ENCODE data around the gene SOSTDC1. TPM values are rescaled to one million over a fixed set of nuclear protein-coding genes. Genes with fewer than 3 reads are reported as not detected.
"Not testable (repeated sequence)": the region's sequence is repeated elsewhere in the genome, so short reads cannot be mapped to it uniquely, and the experiment has no call there.

The SOSTDC1 gene
- total RNA-seq (not detected), polyA plus RNA-seq (not detected)
- long read RNA-seq, donor 1, result 0 reads
- long read RNA-seq, donor 2, partial matches to known transcripts, result 1 of 1 reads
- long read RNA-seq, donor 2, other reads (novel, unspliced or antisense), result 0 of 1 reads

GRCh38 chr7:16465469-16466361 is at the start of gene SOSTDC1:
Gene SOSTDC1 (minus strand): TSS chr7:16465738. CDS start chr7:16465668, 70 bp downstream.
- Histone ChIP-seq H3K9me3 (ENCODE audit: control insufficient read depth, low read length) (no peaks in the 10 kb centered on the region), H3K4me1 (ENCODE audit: control insufficient read depth in 1 of 2, insufficient read depth in 2 of 2, low read length in 2 of 2) (peaks cover 0 to 3% of the 10 kb centered on the region in 2 donors), H3K4me3 (ENCODE audit: low read length in 2 of 2) (no peak within 1 kb of the TSS), H3K27me3 (ENCODE audit: control insufficient read depth in 1 of 2, insufficient read depth in 2 of 2, low read length in 1 of 2) (no peaks in the 10 kb centered on the region), H3K36me3 (ENCODE audit: control insufficient read depth in 1 of 2, insufficient read depth in 2 of 2, low read length in 1 of 2) (no peaks in the 10 kb centered on the region), H3K27ac (ENCODE audit: low read depth in 1 of 2, low read length in 2 of 2) (no peak within 1 kb of the TSS)
- ATAC-seq (ENCODE audit: low FRiP score) (no peak), DNase-seq (no peak)
- intact Hi-C loops (cut with DNase I), result no loop called here
- 3% methylated on average over 10 of the region's 10 CpGs for WGBS, 2 donors

- no peaks in the 10 kb centered on the region for H3K36me3 ChIP-seq (ENCODE audit: control insufficient read depth in 1 of 2, insufficient read depth in 2 of 2, low read length in 1 of 2)
- ATAC-seq (ENCODE audit: low FRiP score), result no peak
Measured at GRCh38 chr7:16514729-16515128, 49.2 kb upstream of the SOSTDC1 start.

DNA sequence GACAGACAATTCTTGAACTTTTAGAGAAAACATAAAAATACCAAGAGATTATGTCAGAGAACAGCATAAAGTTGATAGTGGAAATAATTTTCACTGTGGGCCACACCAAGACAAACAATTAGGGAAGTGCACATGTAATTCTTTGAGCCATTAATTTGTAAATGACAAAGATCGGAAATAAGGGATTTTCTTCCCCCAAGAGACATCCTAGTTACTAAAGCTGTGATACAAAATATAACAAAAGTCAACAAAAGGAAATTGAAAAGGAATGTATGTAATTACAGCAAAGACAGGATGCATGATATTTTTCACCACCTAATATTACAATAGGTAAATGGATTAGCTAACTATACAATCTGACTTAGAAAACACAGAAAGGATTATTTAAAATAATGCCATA is 48.7 kb upstream of the SOSTDC1 start:
- Histone ChIP-seq H3K9me3 (ENCODE audit: control insufficient read depth, low read length) (no peaks in the 10 kb centered on the region), H3K4me1 (ENCODE audit: control insufficient read depth in 1 of 2, insufficient read depth in 2 of 2, low read length in 2 of 2) (no peaks in the 10 kb centered on the region), H3K27ac (ENCODE audit: low read depth in 1 of 2, low read length in 2 of 2) (no peak overlapping the region), H3K27me3 (ENCODE audit: control insufficient read depth in 1 of 2, insufficient read depth in 2 of 2, low read length in 1 of 2) (no peaks in the 10 kb centered on the region), H3K36me3 (ENCODE audit: control insufficient read depth in 1 of 2, insufficient read depth in 2 of 2, low read length in 1 of 2) (no peaks in the 10 kb centered on the region), H3K4me3 (ENCODE audit: low read length in 2 of 2) (no peak overlapping the region)
- intact Hi-C loops (cut with DNase I), result no loop called here
- DNase-seq, result no peak
- ATAC-seq (ENCODE audit: low FRiP score), result no peak
- WGBS, 2 donors, result 78 to 84% methylated on average over 1 of the region's 1 CpG

More at GRCh38 chr7:16514729-16515128, 49.2 kb upstream of the SOSTDC1 start:
- H3K9me3 ChIP-seq (ENCODE audit: control insufficient read depth, low read length), result no peaks in the 10 kb centered on the region
- no peak overlapping the region for H3K27ac ChIP-seq (ENCODE audit: low read depth in 1 of 2, low read length in 2 of 2)
- no peak overlapping the region for H3K4me3 ChIP-seq (ENCODE audit: low read length in 2 of 2)
- no peak for DNase-seq
- no peaks in the 10 kb centered on the region for H3K4me1 ChIP-seq (ENCODE audit: control insufficient read depth in 1 of 2, insufficient read depth in 2 of 2, low read length in 2 of 2)
- intact Hi-C loops (cut with DNase I), result no loop called here
- H3K27me3 ChIP-seq (ENCODE audit: control insufficient read depth in 1 of 2, insufficient read depth in 2 of 2, low read length in 1 of 2), result no peaks in the 10 kb centered on the region

- DNase-seq (no peak), ATAC-seq (ENCODE audit: low FRiP score) (no peak)
- Histone ChIP-seq H3K27ac (ENCODE audit: low read depth in 1 of 2, low read length in 2 of 2) (no peak overlapping the region), H3K9me3 (ENCODE audit: control insufficient read depth, low read length) (no peaks in the 10 kb centered on the region), H3K27me3 (ENCODE audit: control insufficient read depth in 1 of 2, insufficient read depth in 2 of 2, low read length in 1 of 2) (no peaks in the 10 kb centered on the region), H3K4me3 (ENCODE audit: low read length in 2 of 2) (no peak overlapping the region), H3K36me3 (ENCODE audit: control insufficient read depth in 1 of 2, insufficient read depth in 2 of 2, low read length in 1 of 2) (no peaks in the 10 kb centered on the region), H3K4me1 (ENCODE audit: control insufficient read depth in 1 of 2, insufficient read depth in 2 of 2, low read length in 2 of 2) (no peaks in the 10 kb centered on the region)
- intact Hi-C loops (cut with DNase I), result no loop called here
- 89 to 96% methylated on average over 7 of the region's 7 CpGs for WGBS, 2 donors
Measured at GRCh38 chr7:16512097-16512496, 46.6 kb upstream of the SOSTDC1 start.

- Histone ChIP-seq H3K27ac (ENCODE audit: low read depth in 1 of 2, low read length in 2 of 2) (no peak overlapping the region), H3K36me3 (ENCODE audit: control insufficient read depth in 1 of 2, insufficient read depth in 2 of 2, low read length in 1 of 2) (no peaks in the 10 kb centered on the region), H3K9me3 (ENCODE audit: control insufficient read depth, low read length) (no peaks in the 10 kb centered on the region), H3K4me1 (ENCODE audit: control insufficient read depth in 1 of 2, insufficient read depth in 2 of 2, low read length in 2 of 2) (no peaks in the 10 kb centered on the region), H3K4me3 (ENCODE audit: low read length in 2 of 2) (no peak overlapping the region), H3K27me3 (ENCODE audit: control insufficient read depth in 1 of 2, insufficient read depth in 2 of 2, low read length in 1 of 2) (no peaks in the 10 kb centered on the region)
- intact Hi-C loops (cut with DNase I), result no loop called here
- DNase-seq (no peak), ATAC-seq (ENCODE audit: low FRiP score) (no peak)
- 86 to 87% methylated on average over 5 of the region's 5 CpGs for WGBS, 2 donors
Measured at GRCh38 chr7:16511314-16511713, 45.8 kb upstream of the SOSTDC1 start.

DNA sequence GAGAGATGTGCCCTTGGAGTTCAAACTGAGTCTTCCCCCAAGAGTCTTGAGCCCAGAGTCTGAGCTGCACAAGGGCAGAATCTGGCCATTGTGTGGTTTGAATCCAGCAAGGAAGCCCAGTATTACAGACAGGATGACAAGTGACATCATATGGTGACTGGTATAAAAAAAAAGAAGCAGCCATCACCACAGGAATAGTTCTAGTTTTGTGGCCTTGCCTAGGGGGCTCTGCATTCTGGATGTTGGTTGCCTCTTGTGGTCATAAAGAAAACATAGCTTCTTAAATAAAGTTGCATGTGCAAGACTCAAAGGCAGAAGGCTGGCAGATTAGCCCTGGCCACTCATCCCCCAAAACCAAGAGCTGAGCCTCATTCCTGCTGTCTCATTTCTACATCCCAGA is 44.3 kb upstream of the SOSTDC1 start:
- no peak for ATAC-seq (ENCODE audit: low FRiP score)
- Histone ChIP-seq H3K9me3 (ENCODE audit: control insufficient read depth, low read length) (no peaks in the 10 kb centered on the region), H3K27me3 (ENCODE audit: control insufficient read depth in 1 of 2, insufficient read depth in 2 of 2, low read length in 1 of 2) (no peaks in the 10 kb centered on the region), H3K36me3 (ENCODE audit: control insufficient read depth in 1 of 2, insufficient read depth in 2 of 2, low read length in 1 of 2) (no peaks in the 10 kb centered on the region), H3K4me3 (ENCODE audit: low read length in 2 of 2) (no peak overlapping the region), H3K27ac (ENCODE audit: low read depth in 1 of 2, low read length in 2 of 2) (no peak overlapping the region), H3K4me1 (ENCODE audit: control insufficient read depth in 1 of 2, insufficient read depth in 2 of 2, low read length in 2 of 2) (no peaks in the 10 kb centered on the region)
- intact Hi-C loops (cut with DNase I), result no loop called here
- no peak for DNase-seq

GRCh38 chr7:16506422-16506821 is 40.9 kb upstream of the SOSTDC1 start:
- WGBS, 2 donors, result 83 to 97% methylated on average over 5 of the region's 5 CpGs
- intact Hi-C loops (cut with DNase I); H3K4me1 ChIP-seq (ENCODE audit: control insufficient read depth in 1 of 2, insufficient read depth in 2 of 2, low read length in 2 of 2); DNase-seq; H3K27me3 ChIP-seq (ENCODE audit: control insufficient read depth in 1 of 2, insufficient read depth in 2 of 2, low read length in 1 of 2); ATAC-seq (ENCODE audit: low FRiP score); H3K4me3 ChIP-seq (ENCODE audit: low read length in 2 of 2); H3K9me3 ChIP-seq (ENCODE audit: control insufficient read depth, low read length); H3K36me3 ChIP-seq (ENCODE audit: control insufficient read depth in 1 of 2, insufficient read depth in 2 of 2, low read length in 1 of 2); H3K27ac ChIP-seq (ENCODE audit: low read depth in 1 of 2, low read length in 2 of 2): not testable (repeated sequence)

- H3K27me3 ChIP-seq (ENCODE audit: control insufficient read depth in 1 of 2, insufficient read depth in 2 of 2, low read length in 1 of 2), result no peaks in the 10 kb centered on the region
- no peak overlapping the region for H3K4me3 ChIP-seq (ENCODE audit: low read length in 2 of 2)
- H3K4me1 ChIP-seq (ENCODE audit: control insufficient read depth in 1 of 2, insufficient read depth in 2 of 2, low read length in 2 of 2), result no peaks in the 10 kb centered on the region
- DNase-seq, result no peak
- no peak for ATAC-seq (ENCODE audit: low FRiP score)
- no peak overlapping the region for H3K27ac ChIP-seq (ENCODE audit: low read depth in 1 of 2, low read length in 2 of 2)
- 78 to 81% methylated on average over 6 of the region's 6 CpGs for WGBS, 2 donors
- H3K9me3 ChIP-seq (ENCODE audit: control insufficient read depth, low read length), result peaks cover 1% of the 10 kb centered on the region
- no peaks in the 10 kb centered on the region for H3K36me3 ChIP-seq (ENCODE audit: control insufficient read depth in 1 of 2, insufficient read depth in 2 of 2, low read length in 1 of 2)
- intact Hi-C loops (cut with DNase I), result no loop called here
Measured at GRCh38 chr7:16504019-16504418, 38.5 kb upstream of the SOSTDC1 start.

GRCh38 chr7:16502303-16502702 is 36.8 kb upstream of the SOSTDC1 start:
- H3K27ac ChIP-seq (ENCODE audit: low read depth in 1 of 2, low read length in 2 of 2), result no peak overlapping the region
- DNase-seq, result no peak
- no peak for ATAC-seq (ENCODE audit: low FRiP score)
- intact Hi-C loops (cut with DNase I), result no loop called here
- H3K4me3 ChIP-seq (ENCODE audit: low read length in 2 of 2), result no peak overlapping the region
- H3K36me3 ChIP-seq (ENCODE audit: control insufficient read depth in 1 of 2, insufficient read depth in 2 of 2, low read length in 1 of 2), result no peaks in the 10 kb centered on the region
- H3K9me3 ChIP-seq (ENCODE audit: control insufficient read depth, low read length), result peaks cover 1% of the 10 kb centered on the region
- H3K4me1 ChIP-seq (ENCODE audit: control insufficient read depth in 1 of 2, insufficient read depth in 2 of 2, low read length in 2 of 2), result no peaks in the 10 kb centered on the region
- 93 to 98% methylated on average over 19 of the region's 19 CpGs for WGBS, 2 donors
- H3K27me3 ChIP-seq (ENCODE audit: control insufficient read depth in 1 of 2, insufficient read depth in 2 of 2, low read length in 1 of 2), result no peaks in the 10 kb centered on the region

Measured in aorta (tissue), 5 donors.